Adrenal gland (tissue), 12 donors: ENCODE data around the gene CTSS. TPM values are rescaled to one million over a fixed set of nuclear protein-coding genes. Genes with fewer than 3 reads are reported as not detected.
A peak's percentile ranks its signal among the peaks of the same experiment; 100 is the strongest.

Experiments used
- DNase-seq, 7 donors: peaks; one replicate each; pipeline ENCODE4 v3.0.0-alpha.2; 2019 to 2020
- H3K27ac ChIP-seq, 5 donors: fragments of 200-600 bp; sonication (generic) in 4 of 5; 1 replicate in 3 of 5; 2 replicates in 2 of 5; pipeline versions ENCODE4 v1.5.1 to v1.8.0; 2016 to 2020; ENCODE audit warnings: mild to moderate bottlenecking in 1 of 5
- H3K27me3 ChIP-seq: fragments of 200-600 bp; 2 replicates; pipeline ENCODE4 v1.8.0; 2021
- H3K36me3 ChIP-seq, 2 donors: fragments of 200-600 bp; replicated peaks in 1 of 2; 1 replicate in 1 of 2; 2 replicates in 1 of 2; pipeline versions ENCODE4 v1.5.1 to v1.8.0; 2018 to 2022
- H3K4me1 ChIP-seq, 2 donors: fragments of 200-600 bp; replicated peaks in 1 of 2; 1 replicate in 1 of 2; 2 replicates in 1 of 2; pipeline versions ENCODE4 v1.5.1 to v1.8.0; 2018 to 2021
- H3K4me3 ChIP-seq, 4 donors: fragments of 200-600 bp; sonication (generic) in 3 of 4; one replicate each; pipeline ENCODE4 v1.5.1; 2016 to 2018
- H3K9me3 ChIP-seq, 3 donors: fragments of 200-600 bp; sonication (generic) in 1 of 3; replicated peaks in 1 of 3; 1 replicate in 2 of 3; 2 replicates in 1 of 3; pipeline versions ENCODE4 v1.5.1 to v1.8.0; 2016 to 2021
- POLR2A ChIP-seq, 2 donors: fragments of 450-650 bp; IDR thresholded peaks; one replicate each; pipeline ENCODE4 v1.6.1; 2017; ENCODE audit warnings: antibody characterized with exemption in 2 of 2, mild to moderate bottlenecking in 2 of 2, moderate library complexity in 1 of 2
- WGBS, 4 donors: extraction: QIAGEN DNeasy Blood & Tissue Kit in 2 of 4; methylation state at CpG; one replicate each; pipeline versions ENCODE4 v1.1.5 to v1.1.7; 2013 to 2017; 5-methylcytosine and 5-hydroxymethylcytosine counted together
- intact Hi-C, 2 donors: fragments of 100-400 bp; cut with DNase I; formaldehyde crosslinking; loops; one replicate each; pipeline versions ENCODE4 v1.14.1 to v1.15.0; 2022 to 2023
- polyA plus RNA-seq, 3 donors: library from polyadenylated mRNA; stranded (reverse); fragments of 200-250 nt in 2 of 3; fragments of 350-450 nt in 1 of 3; fragmentation: Illumina TruSeq in 1 of 3; extraction: RNeasy Lipid Tissue Mini Kit (QIAGEN cat#74804) in 1 of 3; gene quantifications; one replicate each; pipeline ENCODE4 v1.2.3, GENCODE V29; 2013 to 2014
- total RNA-seq, 9 donors: library from RNA; depleted of rRNA in 4 of 9; stranded (reverse); fragments of >200 nt in 4 of 9; fragments of 120-200 nt in 1 of 9; fragmentation: NEBNext Ultra II Directional in 1 of 9; extraction: Animal tissue kit (Norgen Biotek cat#: 25700) in 1 of 9; gene quantifications; one replicate each; pipeline versions ENCODE4 v1.1.0 to v1.2.4, GENCODE V29; 2013 to 2023
- TF ChIP-seq, protein P1 (sequence below), 6 experiments: fragments of 450-650 bp in 4 of 6; fragments of 200-600 bp in 2 of 6; sonication (generic) in 1 of 6; IDR thresholded peaks; 1 replicate in 5 of 6; 2 replicates in 1 of 6; pipeline versions ENCODE4 v1.5.1 to v1.8.0; 2016 to 2021; ENCODE audit warnings: antibody characterized with exemption in 6 of 6, mild to moderate bottlenecking in 2 of 6, moderate library complexity in 1 of 6
- donor health status: healthy with polysubstance abuse.
- donor health status: Bipolar disorder and iron deficiency.
- donor health status: DM: yes; HTN: yes; CAD: no.
- donor health status: DM: no; HTN: no; CAD: no.
- donor health status: DM: no; HTN: no; CAD: no.
- donor health status: DM: yes; HTN: yes; CAD: no.

CTSS gene
- total and polyA plus RNA-seq, 12 donors, result 12.1 to 175 (median 97.1) TPM

GRCh38 chr1:150708595-150708994, 57.0 kb downstream of the CTSS start:
- no peaks in the 10 kb centered on the region for H3K4me1 ChIP-seq
- no peak overlapping the region for H3K4me3 ChIP-seq
- H3K27me3 ChIP-seq, result no peaks in the 10 kb centered on the region
- WGBS, 4 donors, result 91 to 96% (median 94%) methylated on average over 2 of the region's 2 CpGs
- H3K36me3 ChIP-seq, result no peaks in the 10 kb centered on the region
- DNase-seq, result no peak
- TF ChIP-seq, protein P1, sequence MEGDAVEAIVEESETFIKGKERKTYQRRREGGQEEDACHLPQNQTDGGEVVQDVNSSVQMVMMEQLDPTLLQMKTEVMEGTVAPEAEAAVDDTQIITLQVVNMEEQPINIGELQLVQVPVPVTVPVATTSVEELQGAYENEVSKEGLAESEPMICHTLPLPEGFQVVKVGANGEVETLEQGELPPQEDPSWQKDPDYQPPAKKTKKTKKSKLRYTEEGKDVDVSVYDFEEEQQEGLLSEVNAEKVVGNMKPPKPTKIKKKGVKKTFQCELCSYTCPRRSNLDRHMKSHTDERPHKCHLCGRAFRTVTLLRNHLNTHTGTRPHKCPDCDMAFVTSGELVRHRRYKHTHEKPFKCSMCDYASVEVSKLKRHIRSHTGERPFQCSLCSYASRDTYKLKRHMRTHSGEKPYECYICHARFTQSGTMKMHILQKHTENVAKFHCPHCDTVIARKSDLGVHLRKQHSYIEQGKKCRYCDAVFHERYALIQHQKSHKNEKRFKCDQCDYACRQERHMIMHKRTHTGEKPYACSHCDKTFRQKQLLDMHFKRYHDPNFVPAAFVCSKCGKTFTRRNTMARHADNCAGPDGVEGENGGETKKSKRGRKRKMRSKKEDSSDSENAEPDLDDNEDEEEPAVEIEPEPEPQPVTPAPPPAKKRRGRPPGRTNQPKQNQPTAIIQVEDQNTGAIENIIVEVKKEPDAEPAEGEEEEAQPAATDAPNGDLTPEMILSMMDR (IDR thresholded peaks at IDR 0.05), result no peak
- no peak for TF ChIP-seq POLR2A (IDR thresholded peaks at IDR 0.05)
- intact Hi-C loops, result no loop called here
- H3K27ac ChIP-seq, result no peak overlapping the region
- H3K9me3 ChIP-seq, result no peaks in the 10 kb centered on the region

DNA sequence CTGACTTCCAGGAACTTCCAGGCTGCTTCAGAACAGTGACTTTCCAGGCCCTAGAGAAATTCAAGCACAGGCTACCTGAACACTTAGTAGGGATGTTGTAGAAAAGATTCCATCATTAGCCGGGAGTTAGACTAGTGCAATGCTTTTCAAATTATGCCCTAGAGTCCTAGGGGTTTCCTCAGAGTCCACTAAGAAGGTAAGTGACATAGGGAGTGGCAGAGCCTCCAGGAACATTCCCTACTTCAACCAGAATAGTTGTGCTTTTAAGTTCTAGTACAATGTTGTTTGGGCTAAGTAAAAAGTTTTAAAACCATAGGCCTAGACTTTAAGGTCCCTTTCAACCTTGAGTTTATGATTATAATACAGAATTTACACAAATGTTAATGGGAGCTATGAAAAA, 59.5 kb downstream of the CTSS start:
- DNase-seq, result no peak
- no peak overlapping the region for H3K4me3 ChIP-seq
- H3K27ac ChIP-seq, result no peak overlapping the region
- 80 to 100% (median 85%) methylated on average over 1 of the region's 1 CpG for WGBS, 4 donors
- no peaks in the 10 kb centered on the region for H3K4me1 ChIP-seq
- intact Hi-C loops, result no loop called here
- H3K36me3 ChIP-seq, result no peaks in the 10 kb centered on the region
- no peaks in the 10 kb centered on the region for H3K9me3 ChIP-seq
- TF ChIP-seq POLR2A (IDR thresholded peaks at IDR 0.05), result no peak
- TF ChIP-seq, protein P1 (IDR thresholded peaks at IDR 0.05), result no peak
- H3K27me3 ChIP-seq, result no peaks in the 10 kb centered on the region

DNA sequence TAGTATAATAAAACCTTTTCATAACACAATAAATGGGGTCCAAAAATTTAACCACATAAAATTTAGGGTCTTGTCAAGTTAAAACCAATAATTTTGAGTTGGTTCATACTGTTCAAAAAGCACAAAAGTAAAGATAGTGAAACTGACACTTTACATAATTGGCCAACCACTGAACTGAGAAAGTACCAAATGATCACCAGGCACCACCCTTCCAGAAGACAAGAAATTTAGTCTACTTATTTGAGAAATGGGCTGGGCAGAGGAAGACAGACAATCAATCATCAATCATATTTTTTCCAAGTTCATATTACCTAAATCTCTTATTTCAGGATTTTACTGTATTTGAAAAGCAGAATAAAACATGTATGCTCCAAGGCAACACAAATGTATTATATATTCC, 62.2 kb downstream of the CTSS start:
- H3K36me3 ChIP-seq, result no peaks in the 10 kb centered on the region
- H3K27me3 ChIP-seq, result no peaks in the 10 kb centered on the region
- intact Hi-C loops, result no loop called here
- H3K27ac ChIP-seq, result no peak overlapping the region
- no peaks in the 10 kb centered on the region for H3K9me3 ChIP-seq
- no peaks in the 10 kb centered on the region for H3K4me1 ChIP-seq
- no peak overlapping the region for H3K4me3 ChIP-seq
- no peak for DNase-seq
- TF ChIP-seq POLR2A (IDR thresholded peaks at IDR 0.05), result no peak
- TF ChIP-seq, protein P1 (IDR thresholded peaks at IDR 0.05), result no peak

GRCh38 chr1:150696995-150697927, 68.3 kb downstream of the CTSS start, which contains the start of gene GOLPH3L:
TSS of gene GOLPH3L (minus strand) at chr1:150697154. CDS start at chr1:150694838, 2,316 bp downstream.
- Histone ChIP-seq H3K27me3 (no peaks in the 10 kb centered on the region), H3K4me3 (peak within 1 kb of the TSS in 3 of 4 donors; percentile 25 to 86 (median 46)), H3K36me3 (peaks cover 0 to 25% of the 10 kb centered on the region in 2 donors), H3K4me1 (peaks cover 12 to 20% of the 10 kb centered on the region in 2 donors), H3K9me3 (no peaks in the 10 kb centered on the region), H3K27ac (peak within 1 kb of the TSS in 2 of 5 donors; percentile 45 to 67)
- peak; percentile 94 to 99 (median 97) for DNase-seq
- WGBS, 4 donors, result 1 to 3% (median 2%) methylated on average over 17 to 18 of the region's 18 CpGs
- intact Hi-C loops, result no loop called here
- TF ChIP-seq, protein P1 (IDR thresholded peaks at IDR 0.05), result peak in 1 of 6 experiments; percentile 10
- TF ChIP-seq POLR2A (IDR thresholded peaks at IDR 0.05), result peak in 1 of 2 donors; percentile 58
